MV-4-11 (cell line): ENCODE measurements around the gene HEY2.
A peak's percentile ranks its signal among the peaks of the same experiment; 100 is the strongest.
"Not testable (repeated sequence)": the region's sequence is repeated elsewhere in the genome, so short reads cannot be mapped to it uniquely, and the experiment has no call there.

Experiments used
- DNase-seq: peaks from one replicate; lab custom pipeline; 2025; lab: John Stamatoyannopoulos, UW

HEY2 gene

DNA sequence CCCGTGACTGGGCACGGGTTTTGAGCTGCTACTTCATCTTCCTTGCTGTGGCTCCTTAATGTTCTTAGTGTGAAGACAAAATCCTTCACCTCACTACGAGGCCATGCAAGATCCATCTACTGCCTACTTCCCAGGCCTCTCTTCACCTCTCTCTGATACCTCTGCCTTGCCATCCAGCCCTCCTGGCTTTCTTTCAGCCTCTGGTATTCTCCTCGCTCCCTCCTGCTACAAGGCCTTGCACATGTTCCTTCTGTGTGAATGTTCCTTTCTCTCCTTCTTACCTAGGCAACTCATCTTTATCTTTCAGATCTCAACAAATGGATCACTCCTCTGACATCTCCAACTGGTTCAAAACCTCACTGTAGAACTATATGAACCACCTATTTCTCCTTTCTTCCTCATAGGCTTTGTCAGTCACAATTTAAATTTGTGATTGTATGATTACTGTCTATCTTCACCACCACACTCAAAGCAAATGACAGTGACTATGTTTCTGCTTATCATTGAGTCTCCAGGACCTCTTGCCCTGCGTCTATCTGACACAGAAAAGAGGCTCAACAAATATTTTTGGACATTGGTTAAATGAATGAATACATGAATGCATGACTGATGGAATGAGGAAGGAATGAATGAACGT, 19.8 kb downstream of the HEY2 start:
- no peak for DNase-seq

DNA sequence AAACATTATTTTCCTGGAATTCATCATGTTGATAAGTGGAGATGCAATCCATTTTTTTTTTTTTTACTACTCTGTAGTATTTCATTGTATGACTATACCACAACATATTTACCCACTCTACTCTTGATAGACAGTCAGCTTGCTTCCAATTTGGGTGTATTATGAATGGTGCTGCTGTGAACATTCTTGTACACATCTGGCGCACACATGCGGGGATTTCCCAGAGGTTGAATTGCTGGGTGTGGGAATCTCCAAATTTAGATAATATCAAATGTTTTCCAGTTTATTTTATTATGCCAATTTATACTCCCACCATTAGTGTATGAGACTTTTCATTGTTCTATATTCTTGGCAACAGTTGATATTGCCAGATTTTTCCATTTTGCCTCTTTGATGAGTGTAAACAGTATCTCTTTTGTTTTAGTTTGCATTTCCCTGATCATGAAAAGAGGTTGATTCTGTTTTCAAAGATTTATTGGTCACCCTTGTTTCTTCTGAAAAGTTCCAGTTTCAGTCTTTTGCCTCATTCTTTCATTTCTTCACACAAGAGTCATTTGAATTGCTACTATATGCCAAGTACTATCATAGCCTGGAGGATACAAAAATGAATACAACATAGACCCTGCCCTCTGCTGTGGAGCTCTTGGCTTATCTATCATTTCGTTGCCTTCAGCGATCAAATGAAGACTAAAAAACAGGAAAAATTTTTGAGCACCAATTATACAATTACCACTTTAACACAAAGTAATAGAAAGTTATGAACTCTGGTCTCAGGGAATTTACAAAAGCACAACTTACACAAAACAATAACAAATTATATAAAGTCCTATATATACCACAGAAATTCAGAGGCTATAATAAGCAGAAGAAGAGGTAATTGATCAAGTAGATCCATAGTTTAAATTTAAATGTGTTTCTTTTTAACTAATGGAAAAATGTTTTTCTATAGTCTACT, 24.2 kb downstream of the HEY2 start:
- no peak for DNase-seq

GRCh38 chr6:125776107-125776826, 26.8 kb downstream of the HEY2 start:
- not testable (repeated sequence) for DNase-seq

DNA sequence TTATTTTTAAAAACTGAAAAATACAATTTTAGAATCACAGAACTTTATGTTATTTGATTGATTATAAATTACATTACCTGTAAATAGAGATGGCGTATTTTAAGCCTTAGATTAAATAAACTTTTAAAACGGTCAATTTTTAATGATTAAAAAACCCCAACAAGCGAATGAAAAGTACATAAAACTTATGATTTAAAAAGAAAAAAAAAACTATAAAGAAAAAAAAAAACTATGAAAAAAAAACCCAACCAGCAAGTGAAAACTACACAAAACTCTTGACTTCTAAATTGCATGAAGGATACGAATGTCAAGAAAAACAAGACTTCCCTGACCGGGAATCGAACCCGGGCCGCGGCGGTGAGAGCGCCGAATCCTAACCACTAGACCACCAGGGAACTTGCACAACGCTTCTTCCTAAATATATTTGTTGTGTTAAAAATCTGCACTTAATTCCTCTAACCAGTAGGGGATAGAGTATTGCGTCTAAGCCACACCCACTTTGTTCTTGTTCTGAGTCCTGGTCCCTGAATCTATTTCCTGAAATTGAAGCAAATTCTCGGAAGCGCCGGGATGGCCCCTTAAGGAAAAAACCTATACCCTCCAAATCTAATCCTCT, 30.6 kb downstream of the HEY2 start:
- DNase-seq: peak; percentile 96

- peak; percentile 76 for DNase-seq
Observed at GRCh38 chr6:125780540-125781313, 31.3 kb downstream of the HEY2 start.

DNA sequence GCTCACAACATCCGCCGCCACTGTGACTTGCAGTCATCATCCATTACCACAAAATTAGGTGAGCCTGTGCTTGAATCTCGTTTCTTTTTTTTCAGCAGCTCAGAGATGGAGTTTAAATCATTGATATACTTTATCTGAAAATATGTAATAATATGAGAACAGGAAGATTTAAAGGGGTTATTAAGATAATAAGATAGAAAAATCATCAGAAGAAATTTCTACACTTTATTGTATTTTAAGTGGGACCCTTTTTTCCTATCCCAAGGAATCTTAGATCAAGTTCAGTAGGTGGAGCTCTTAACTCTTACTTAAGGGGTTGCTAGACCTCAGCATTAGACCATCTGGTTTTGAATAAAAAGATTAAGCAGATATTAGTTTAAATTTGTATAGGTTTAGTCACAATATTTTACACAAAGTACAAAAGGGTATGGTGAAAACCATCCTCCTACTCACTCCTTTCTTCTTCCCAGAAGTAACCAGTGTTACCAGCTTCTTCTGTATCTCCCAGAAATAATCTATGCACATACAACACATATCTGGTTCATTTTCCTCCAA, 32.0 kb downstream of the HEY2 start:
- no peak for DNase-seq

DNA sequence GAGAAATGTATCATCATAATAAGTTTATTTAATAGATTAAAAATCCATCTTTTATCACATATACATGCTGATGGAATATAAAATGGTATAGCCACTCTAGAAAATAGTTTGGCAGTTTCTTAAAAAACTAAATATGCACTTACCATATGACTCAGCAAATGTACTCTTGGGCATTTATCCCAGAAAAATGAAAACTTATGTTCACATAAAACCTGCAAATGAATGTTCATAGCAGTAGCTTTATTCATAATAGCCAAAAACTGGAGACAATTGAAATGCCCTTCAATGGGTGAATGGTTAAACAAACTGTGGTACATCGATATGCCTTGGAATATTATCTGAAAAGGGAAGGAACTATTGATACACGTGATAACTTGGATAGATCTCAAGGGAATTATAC, 34.9 kb downstream of the HEY2 start:
- no peak for DNase-seq

DNA sequence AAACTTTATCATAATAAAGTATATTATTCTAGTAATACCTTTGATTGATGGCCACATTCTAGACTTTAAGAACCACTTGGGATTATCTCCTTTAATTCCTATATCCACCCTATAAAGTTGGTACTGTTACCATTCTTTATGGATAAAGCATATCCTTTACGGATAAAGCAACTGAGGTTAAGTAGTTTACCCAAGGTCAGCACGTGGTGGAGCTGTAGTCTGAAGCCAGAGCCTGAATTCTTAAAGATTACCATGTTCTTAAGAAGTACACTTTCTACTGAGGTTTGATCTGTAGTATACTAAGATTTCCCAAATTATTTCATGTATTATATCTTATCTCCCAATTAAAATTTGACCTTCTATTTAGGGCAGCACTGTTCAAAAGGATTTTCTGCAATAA, 38.4 kb downstream of the HEY2 start:
- DNase-seq: peak; percentile 20

GRCh38 chr6:125789167-125789566, 39.7 kb downstream of the HEY2 start:
- DNase-seq: no peak

DNA sequence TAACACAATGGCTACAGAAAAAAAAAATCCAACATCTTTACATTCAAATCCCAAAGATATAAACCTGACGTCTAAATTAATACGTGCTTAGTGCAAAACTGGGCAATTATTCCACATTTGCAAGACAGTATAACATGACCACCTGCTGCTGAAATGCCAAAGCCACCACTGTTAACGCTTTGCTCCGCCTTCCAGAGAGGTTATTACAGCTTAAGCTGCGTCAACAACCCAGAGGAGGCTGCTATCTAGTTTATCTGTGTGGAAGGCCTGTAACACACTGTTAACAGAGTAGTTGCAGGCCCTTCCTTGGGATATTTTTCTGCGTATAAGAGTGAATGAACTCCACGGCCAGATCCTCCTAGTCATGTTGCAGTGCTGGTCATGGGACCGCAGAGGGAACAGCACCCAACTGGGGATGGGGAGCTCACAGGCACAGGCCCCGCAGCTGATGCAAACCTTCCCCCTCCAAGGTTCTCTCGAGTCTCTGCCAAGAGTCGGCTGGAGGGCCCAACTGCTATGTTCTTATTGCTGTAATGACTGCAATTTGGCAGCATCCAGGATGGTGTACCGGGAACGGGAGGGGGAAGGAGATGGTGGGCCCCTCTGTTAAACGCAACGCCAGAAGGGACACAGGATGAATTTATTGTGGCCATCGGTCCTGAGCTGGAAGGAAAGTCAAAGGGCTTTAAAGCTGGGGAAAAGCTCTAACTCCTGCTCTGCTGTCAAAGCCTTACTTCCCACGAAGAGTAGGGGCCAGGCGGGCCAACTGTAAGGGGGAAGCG, 40.3 kb downstream of the HEY2 start:
- peak; percentile 46 for DNase-seq

GRCh38 chr6:125790358-125791150, 41.1 kb downstream of the HEY2 start, which contains the start of gene NCOA7:
TSS of gene NCOA7 (plus strand) at chr6:125790960. CDS start at chr6:125815355, 24,395 bp downstream.
- peak; percentile 46 for DNase-seq

DNA sequence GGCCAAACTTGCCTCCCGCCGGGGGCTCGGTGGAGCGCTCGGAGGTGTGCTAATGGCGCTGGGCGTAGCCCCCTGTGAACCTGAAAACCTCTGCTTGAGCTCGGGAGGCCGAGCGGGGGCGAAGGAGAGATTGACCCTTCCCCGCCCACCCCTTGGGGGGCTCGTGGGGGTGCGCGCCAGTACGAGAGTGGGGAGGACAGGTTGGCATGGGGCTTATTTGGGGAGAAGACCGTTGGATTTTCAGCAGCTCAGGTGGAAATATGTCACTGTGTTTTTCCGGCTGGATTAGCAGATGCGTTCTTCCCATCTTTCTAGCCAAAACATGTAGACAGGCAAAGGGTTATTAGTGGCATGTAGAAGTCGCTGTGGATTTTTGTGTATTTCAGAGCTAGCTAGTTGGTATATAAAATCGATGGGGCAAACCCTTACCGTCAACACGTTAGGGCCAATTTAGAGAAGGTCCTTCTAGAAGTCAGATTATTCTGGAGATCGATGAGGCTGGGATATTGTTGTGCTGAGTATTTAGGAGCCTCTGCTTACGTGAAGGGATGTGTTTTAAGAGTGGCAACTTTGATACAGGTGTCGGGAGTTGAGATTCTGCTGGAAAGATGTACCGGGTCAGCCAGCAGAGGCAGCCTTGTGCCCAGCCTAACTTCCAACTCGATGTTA, 41.9 kb downstream of the HEY2 start:
- peak; percentile 46 for DNase-seq

GRCh38 chr6:125791820-125792165, 42.4 kb downstream of the HEY2 start:
- DNase-seq: no peak

DNA sequence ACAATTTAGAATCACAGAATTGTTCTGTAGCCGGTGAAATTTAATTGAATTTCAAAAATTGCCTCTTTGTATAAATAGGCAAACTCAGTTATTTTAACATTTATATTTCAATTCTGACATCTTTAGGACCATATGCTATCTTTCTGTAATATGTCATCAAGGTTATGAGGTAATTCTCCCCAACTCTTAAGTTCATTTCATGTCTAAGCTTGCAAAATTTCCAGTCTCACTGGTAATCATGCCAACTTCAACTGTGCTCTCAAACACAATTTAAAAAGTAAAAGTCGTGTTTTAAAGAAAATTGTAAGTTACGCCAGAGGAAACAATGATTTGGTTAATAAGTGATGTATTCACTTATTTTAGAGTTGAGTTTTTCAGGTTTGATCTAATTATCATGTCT, 42.7 kb downstream of the HEY2 start:
- no peak for DNase-seq

GRCh38 chr6:125792680-125793079, 43.2 kb downstream of the HEY2 start:
- DNase-seq: no peak

- no peak for DNase-seq
Observed at GRCh38 chr6:125793280-125793679, 43.8 kb downstream of the HEY2 start.

DNA sequence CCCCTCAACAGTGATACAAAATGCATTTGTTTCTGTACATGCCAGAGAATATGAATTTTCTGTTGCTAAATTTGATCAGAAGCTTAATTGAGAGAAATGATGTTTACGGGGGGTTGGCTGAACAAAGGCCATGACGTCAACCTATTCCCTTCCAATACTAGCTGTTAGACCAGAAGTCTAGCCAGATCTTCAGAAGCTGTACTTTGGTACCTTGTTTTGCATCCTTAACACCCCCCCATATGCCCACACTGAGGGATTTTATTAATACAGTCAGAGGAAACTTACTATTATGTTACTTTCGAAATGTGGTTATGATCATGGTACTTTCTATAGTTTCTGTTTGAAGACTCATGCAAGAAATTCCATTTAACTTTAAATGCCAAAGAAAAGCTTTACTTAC, 44.4 kb downstream of the HEY2 start:
- no peak for DNase-seq

- DNase-seq: no peak
Observed at GRCh38 chr6:125794342-125795137, 45.1 kb downstream of the HEY2 start.
